IPS DF 6.9 (cell line): Measurements from ENCODE around the gene NCOA3.

ENCODE experiments used
- DNase-seq: peaks from one replicate; pipeline ENCODE4 v3.0.0-alpha.2; 2013; ENCODE audit warnings: low read depth, low spot score
- H3K27ac ChIP-seq: one replicate; pipeline ENCODE4 v1.5.1; 2013; ENCODE audit warnings: low read length, control low read depth
- H3K27me3 ChIP-seq: 2 replicates; pipeline ENCODE4 v1.6.1; 2013; ENCODE audit warnings: mild to moderate bottlenecking, low read length; ENCODE audit not compliant: control insufficient read depth, insufficient read depth
- H3K36me3 ChIP-seq: 2 replicates; pipeline ENCODE4 v1.6.1; 2013; ENCODE audit warnings: low read length; ENCODE audit not compliant: control insufficient read depth, insufficient read depth
- H3K4me1 ChIP-seq: 2 replicates; pipeline ENCODE4 v1.6.1; 2013; ENCODE audit warnings: low read length; ENCODE audit not compliant: control insufficient read depth, insufficient read depth
- H3K4me3 ChIP-seq: 2 replicates; pipeline ENCODE4 v1.5.1; 2013; ENCODE audit warnings: mild to moderate bottlenecking, low read length
- H3K9me3 ChIP-seq: 2 replicates; pipeline ENCODE4 v1.6.1; 2013; ENCODE audit warnings: low read length, inconsistent platforms; ENCODE audit not compliant: control insufficient read depth, insufficient read depth
- WGBS: extraction: QIAGEN DNeasy Blood & Tissue Kit; methylation state at CpG from one replicate; pipeline ENCODE4 v1.1.7; 2013; ENCODE audit warnings: mixed read lengths, missing lambda C conversion rate; ENCODE audit not compliant: insufficient read length, insufficient coverage; 5-methylcytosine and 5-hydroxymethylcytosine counted together

Gene NCOA3

GRCh38 chr20:47612670-47613069, 111.0 kb downstream of the NCOA3 start:
- Histone ChIP-seq H3K36me3 (no peaks in the 10 kb centered on the region), H3K4me3 (no peak overlapping the region), H3K9me3 (no peaks in the 10 kb centered on the region), H3K4me1 (no peaks in the 10 kb centered on the region), H3K27me3 (no peaks in the 10 kb centered on the region), H3K27ac (no peak overlapping the region)
- no peak for DNase-seq
- no CpG with 5 or more reads among the region's 2 CpGs for WGBS

GRCh38 chr20:47614703-47615309, 113.1 kb downstream of the NCOA3 start:
- Histone ChIP-seq H3K4me1 (no peaks in the 10 kb centered on the region), H3K4me3 (no peak overlapping the region), H3K27me3 (no peaks in the 10 kb centered on the region), H3K27ac (no peak overlapping the region), H3K36me3 (no peaks in the 10 kb centered on the region), H3K9me3 (no peaks in the 10 kb centered on the region)
- WGBS: no CpG with 5 or more reads among the region's 2 CpGs
- no peak for DNase-seq

GRCh38 chr20:47618479-47618878, 116.8 kb downstream of the NCOA3 start:
- no peaks in the 10 kb centered on the region for H3K9me3 ChIP-seq
- no peak overlapping the region for H3K27ac ChIP-seq
- H3K36me3 ChIP-seq: no peaks in the 10 kb centered on the region
- H3K27me3 ChIP-seq: no peaks in the 10 kb centered on the region
- no peak for DNase-seq
- WGBS: no CpG with 5 or more reads among the region's 6 CpGs
- H3K4me3 ChIP-seq: no peak overlapping the region
- H3K4me1 ChIP-seq: no peaks in the 10 kb centered on the region

DNA sequence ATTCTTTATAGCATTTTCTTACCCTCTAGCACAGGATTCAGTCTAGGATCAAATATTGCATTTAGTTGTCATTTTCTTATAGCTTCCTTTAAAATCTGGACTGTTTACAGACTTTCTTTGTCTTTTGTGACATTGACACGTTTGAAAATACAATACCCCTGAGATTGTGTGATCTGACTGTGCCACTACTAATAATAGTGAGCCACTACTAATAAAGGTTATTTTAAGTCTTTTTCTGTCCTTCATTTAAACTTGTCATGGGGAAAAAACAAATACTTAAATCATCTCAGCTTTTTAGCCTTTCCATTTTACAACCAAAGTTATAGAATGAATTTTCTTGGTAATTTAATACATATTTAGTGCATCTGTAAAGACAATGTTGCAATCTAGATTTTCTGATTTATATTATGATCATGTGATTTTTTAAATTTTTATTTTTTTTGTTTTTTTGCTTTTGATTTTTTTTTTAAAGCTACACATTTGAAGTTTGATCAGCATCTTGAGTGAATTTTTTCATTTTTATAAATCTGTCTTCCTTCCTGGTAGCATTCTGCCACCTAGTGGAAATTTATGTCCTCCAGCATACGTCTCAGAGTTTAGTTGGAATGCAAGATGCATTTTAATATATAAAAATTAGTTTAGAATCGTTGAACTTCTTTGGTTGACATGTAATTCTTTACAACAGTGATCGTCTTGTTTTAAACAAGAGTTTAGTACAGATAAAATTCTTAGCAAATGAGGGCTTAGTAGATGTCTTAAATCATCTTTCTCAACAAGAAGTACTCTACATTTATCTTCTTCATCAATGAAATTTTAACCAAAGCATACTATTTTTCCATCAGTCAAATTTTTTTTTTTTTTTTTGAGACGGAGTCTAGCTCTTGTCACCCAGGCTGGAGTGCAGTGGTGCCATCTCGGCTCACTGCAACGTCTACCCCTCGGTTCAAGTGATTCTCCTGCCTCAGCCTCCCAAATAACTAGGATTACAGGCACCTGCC, 119.4 kb downstream of the NCOA3 start:
- no peaks in the 10 kb centered on the region for H3K36me3 ChIP-seq
- no peaks in the 10 kb centered on the region for H3K9me3 ChIP-seq
- no CpG with 5 or more reads among the region's 8 CpGs for WGBS
- DNase-seq: no peak
- no peaks in the 10 kb centered on the region for H3K27me3 ChIP-seq
- no peak overlapping the region for H3K27ac ChIP-seq
- no peak overlapping the region for H3K4me3 ChIP-seq
- no peaks in the 10 kb centered on the region for H3K4me1 ChIP-seq

- Histone ChIP-seq H3K4me3 (no peak overlapping the region), H3K27ac (no peak overlapping the region), H3K36me3 (no peaks in the 10 kb centered on the region), H3K9me3 (no peaks in the 10 kb centered on the region), H3K4me1 (no peaks in the 10 kb centered on the region), H3K27me3 (no peaks in the 10 kb centered on the region)
- DNase-seq: no peak
- 100% methylated on average over 2 of the region's 9 CpGs for WGBS
Measured at GRCh38 chr20:47622118-47622665, 120.5 kb downstream of the NCOA3 start.

DNA sequence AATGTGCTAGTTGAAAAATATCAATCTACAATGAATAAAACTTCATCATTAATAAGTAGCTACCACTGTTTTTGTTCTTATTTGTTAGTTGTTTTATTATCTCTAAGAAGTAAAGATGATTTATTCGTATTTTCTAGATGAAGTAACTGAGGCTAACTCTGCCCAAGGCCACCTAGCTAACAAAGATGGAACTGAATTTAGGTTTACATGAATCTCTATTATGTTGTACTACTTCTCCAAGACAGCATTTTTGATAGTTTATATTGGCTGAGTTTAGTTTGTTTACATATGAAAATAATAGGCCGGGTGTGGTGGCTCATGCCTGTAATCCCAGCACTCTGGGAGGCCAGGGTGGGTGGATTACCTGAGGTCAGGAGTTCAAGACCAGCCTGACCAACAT, 121.5 kb downstream of the NCOA3 start:
- Histone ChIP-seq H3K4me1 (no peaks in the 10 kb centered on the region), H3K27me3 (no peaks in the 10 kb centered on the region), H3K36me3 (no peaks in the 10 kb centered on the region), H3K4me3 (no peak overlapping the region), H3K27ac (no peak overlapping the region), H3K9me3 (no peaks in the 10 kb centered on the region)
- WGBS: no CpG with 5 or more reads among the region's 2 CpGs
- no peak for DNase-seq

- no peaks in the 10 kb centered on the region for H3K36me3 ChIP-seq
Measured at GRCh38 chr20:47627540-47627939, 125.9 kb downstream of the NCOA3 start.

GRCh38 chr20:47629907-47630306, 128.2 kb downstream of the NCOA3 start:
- WGBS: no CpG with 5 or more reads among the region's 2 CpGs
- Histone ChIP-seq H3K36me3 (no peaks in the 10 kb centered on the region), H3K4me3 (no peak overlapping the region), H3K9me3 (no peaks in the 10 kb centered on the region), H3K4me1 (no peaks in the 10 kb centered on the region), H3K27me3 (no peaks in the 10 kb centered on the region), H3K27ac (no peak overlapping the region)
- DNase-seq: no peak

More at GRCh38 chr20:47627540-47627939, 125.9 kb downstream of the NCOA3 start:
- H3K4me1 ChIP-seq: no peaks in the 10 kb centered on the region
- WGBS: no CpG with 5 or more reads among the region's 4 CpGs
- no peak overlapping the region for H3K4me3 ChIP-seq
- H3K27me3 ChIP-seq: no peaks in the 10 kb centered on the region
- DNase-seq: no peak
- no peak overlapping the region for H3K27ac ChIP-seq
- no peaks in the 10 kb centered on the region for H3K9me3 ChIP-seq

DNA sequence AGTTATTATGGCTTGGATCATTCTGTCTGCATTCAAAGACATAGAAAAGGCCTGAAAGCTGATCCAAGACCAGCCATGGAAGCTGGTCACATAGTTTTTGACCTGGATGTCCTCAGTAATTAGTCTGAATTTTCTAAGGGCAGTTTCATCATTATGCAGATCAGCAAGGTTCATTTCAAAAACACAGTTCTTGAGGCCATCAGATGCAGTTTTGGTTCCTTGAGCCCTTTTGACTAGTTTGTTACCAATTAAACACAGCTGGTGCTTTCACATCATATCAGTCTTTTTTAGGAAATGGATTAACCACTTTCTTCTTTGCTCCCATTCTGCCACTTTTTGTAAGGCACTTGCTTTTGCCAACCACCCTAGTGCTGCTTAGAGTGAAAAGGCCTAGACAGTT, 129.4 kb downstream of the NCOA3 start:
- no peaks in the 10 kb centered on the region for H3K4me1 ChIP-seq
- H3K27me3 ChIP-seq: no peaks in the 10 kb centered on the region
- no peaks in the 10 kb centered on the region for H3K9me3 ChIP-seq
- DNase-seq: no peak
- no peak overlapping the region for H3K4me3 ChIP-seq
- H3K27ac ChIP-seq: no peak overlapping the region
- H3K36me3 ChIP-seq: peaks cover 4% of the 10 kb centered on the region

DNA sequence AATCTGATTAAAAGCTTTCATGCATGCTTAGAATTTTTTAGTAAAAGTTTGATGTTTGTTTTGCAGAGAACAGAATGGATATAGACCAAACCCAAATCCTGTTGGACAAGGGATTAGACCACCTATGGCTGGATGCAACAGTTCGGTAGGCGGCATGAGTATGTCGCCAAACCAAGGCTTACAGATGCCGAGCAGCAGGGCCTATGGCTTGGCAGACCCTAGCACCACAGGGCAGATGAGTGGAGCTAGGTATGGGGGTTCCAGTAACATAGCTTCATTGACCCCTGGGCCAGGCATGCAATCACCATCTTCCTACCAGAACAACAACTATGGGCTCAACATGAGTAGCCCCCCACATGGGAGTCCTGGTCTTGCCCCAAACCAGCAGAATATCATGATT, 133.6 kb downstream of the NCOA3 start:
- H3K9me3 ChIP-seq: no peaks in the 10 kb centered on the region
- WGBS: no CpG with 5 or more reads among the region's 4 CpGs
- H3K36me3 ChIP-seq: peaks cover 4% of the 10 kb centered on the region

More for the DNA sequence above, 133.6 kb downstream of the NCOA3 start:
- Histone ChIP-seq H3K4me1 (no peaks in the 10 kb centered on the region), H3K27me3 (no peaks in the 10 kb centered on the region), H3K27ac (no peak overlapping the region), H3K4me3 (no peak overlapping the region)
- no peak for DNase-seq
